Testis (tissue), 3 donors: Measurements from ENCODE around the gene LGI2. TPM values are rescaled to one million over a fixed set of nuclear protein-coding genes. Genes with fewer than 3 reads are reported as not detected.
"Not testable (repeated sequence)": the region's sequence is repeated elsewhere in the genome, so short reads cannot be mapped to it uniquely, and the experiment has no call there.

Experiments
- DNase-seq: peaks from one replicate; pipeline ENCODE4 v3.0.0-alpha.2; 2019
- H3K27ac ChIP-seq, 2 donors: fragments of 200-600 bp; sonication (generic); one replicate each; pipeline ENCODE4 v1.5.1; 2019
- H3K27me3 ChIP-seq: fragments of 200-600 bp; sonication (generic); one replicate; pipeline ENCODE4 v1.5.1; 2019
- H3K36me3 ChIP-seq: fragments of 200-600 bp; sonication (generic); one replicate; pipeline ENCODE4 v1.5.1; 2017; ENCODE audit warnings: low read depth; ENCODE audit errors: missing control alignments
- H3K4me1 ChIP-seq: fragments of 200-600 bp; sonication (generic); one replicate; pipeline ENCODE4 v1.5.1; 2019
- H3K4me3 ChIP-seq, 2 donors: fragments of 200-600 bp; sonication (generic); one replicate each; pipeline ENCODE4 v1.5.1; 2017 to 2019
- H3K9me3 ChIP-seq: fragments of 200-600 bp; sonication (generic); one replicate; pipeline ENCODE4 v1.5.1; 2017
- POLR2A ChIP-seq: fragments of 450-650 bp; IDR thresholded peaks from one replicate; pipeline ENCODE4 v1.6.1; 2017; ENCODE audit warnings: antibody characterized with exemption, mild to moderate bottlenecking, moderate library complexity
- WGBS, 2 donors: methylation state at CpG; one replicate each; pipeline ENCODE4 v1.1.5; 2018; 5-methylcytosine and 5-hydroxymethylcytosine counted together
- intact Hi-C: fragments of 100-400 bp; cut with DNase I; formaldehyde crosslinking; loops from one replicate; pipeline ENCODE4 v1.15.1; 2023; ENCODE audit warnings: low total_unique reads
- polyA plus RNA-seq: library from polyadenylated mRNA; stranded (reverse); fragments of 350-450 nt; fragmentation: Illumina TruSeq; extraction: RNeasy Lipid Tissue Mini Kit (QIAGEN cat#74804); gene quantifications from one replicate; pipeline ENCODE4 v1.2.3, GENCODE V29; 2014; ENCODE audit warnings: low read depth, low replicate concordance; ENCODE audit not compliant: insufficient read depth
- total RNA-seq, 2 donors: library from RNA; depleted of rRNA; stranded (reverse); fragments of >200 nt; gene quantifications; one replicate each; pipeline ENCODE4 v1.2.3, GENCODE V29; 2016
- TF ChIP-seq, protein P1 (sequence below), 3 experiments: fragments of 450-650 bp in 2 of 3; fragments of 200-600 bp in 1 of 3; sonication (generic) in 1 of 3; IDR thresholded peaks; one replicate each; pipeline ENCODE4 v1.5.1; 2016 to 2019; ENCODE audit warnings: antibody characterized with exemption in 3 of 3, mild to moderate bottlenecking in 2 of 3, moderate library complexity in 1 of 3

Gene LGI2
- total and polyA plus RNA-seq, 3 donors from 2014 or later, result 0.74 to 3.4 (median 0.87) TPM

DNA sequence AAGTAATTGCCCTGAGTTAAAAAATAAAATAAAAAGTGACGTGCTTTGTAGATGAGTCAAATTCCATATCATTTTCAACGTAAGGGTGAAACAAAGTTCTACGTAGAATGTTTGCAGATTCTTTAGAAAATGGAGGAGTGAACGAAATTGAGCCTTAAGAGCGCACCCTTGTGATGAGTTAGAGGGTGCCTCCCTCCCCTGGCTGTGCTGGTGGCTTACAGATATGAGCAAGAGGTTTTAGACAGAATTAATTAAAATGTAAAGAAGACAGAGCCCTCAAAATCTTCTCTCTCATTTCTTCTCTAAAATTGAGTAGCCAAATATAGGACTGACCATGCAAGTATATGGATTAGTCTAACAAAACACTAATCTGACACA lies 30.2 kb upstream of the LGI2 start:
- no peak for DNase-seq

DNA sequence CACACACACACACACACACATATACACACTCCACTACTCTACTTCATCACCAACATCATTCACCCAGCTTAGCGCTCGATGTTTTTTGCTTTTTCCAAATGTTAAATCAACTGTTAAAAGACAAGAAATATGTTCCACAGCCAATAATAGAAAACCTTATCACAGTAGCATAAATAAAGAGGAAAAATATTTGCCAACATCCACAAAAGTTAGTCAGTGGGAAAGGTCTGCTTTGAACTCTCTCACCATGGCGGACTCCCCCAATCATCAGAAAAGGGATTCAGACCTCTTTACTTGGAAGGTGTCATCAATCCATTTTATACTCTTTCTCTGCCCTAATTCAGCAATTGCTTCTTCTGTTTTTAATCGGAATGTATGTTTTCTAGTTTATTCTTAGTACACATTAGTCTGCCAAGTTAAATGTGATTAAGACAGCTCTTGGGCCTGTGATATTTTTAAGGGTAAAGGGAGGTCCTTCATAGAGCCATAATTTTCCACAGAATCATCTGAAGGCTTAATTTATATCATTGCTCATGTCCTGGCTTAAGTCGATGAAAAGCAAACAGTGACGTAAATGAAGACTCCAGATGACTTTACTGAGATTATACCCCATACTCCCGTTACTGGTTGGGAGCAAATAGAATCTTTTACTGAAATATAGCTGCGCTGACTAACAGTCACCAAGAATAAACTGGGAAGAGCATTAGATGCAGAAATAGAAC lies 29.7 kb upstream of the LGI2 start:
- no peak for DNase-seq
- no peak overlapping the region for H3K27ac ChIP-seq
- intact Hi-C loops, result no loop called here
- no peaks in the 10 kb centered on the region for H3K36me3 ChIP-seq
- no peaks in the 10 kb centered on the region for H3K27me3 ChIP-seq
- 68 to 78% methylated on average over 8 of the region's 8 CpGs for WGBS, 2 donors
- TF ChIP-seq, protein P1, sequence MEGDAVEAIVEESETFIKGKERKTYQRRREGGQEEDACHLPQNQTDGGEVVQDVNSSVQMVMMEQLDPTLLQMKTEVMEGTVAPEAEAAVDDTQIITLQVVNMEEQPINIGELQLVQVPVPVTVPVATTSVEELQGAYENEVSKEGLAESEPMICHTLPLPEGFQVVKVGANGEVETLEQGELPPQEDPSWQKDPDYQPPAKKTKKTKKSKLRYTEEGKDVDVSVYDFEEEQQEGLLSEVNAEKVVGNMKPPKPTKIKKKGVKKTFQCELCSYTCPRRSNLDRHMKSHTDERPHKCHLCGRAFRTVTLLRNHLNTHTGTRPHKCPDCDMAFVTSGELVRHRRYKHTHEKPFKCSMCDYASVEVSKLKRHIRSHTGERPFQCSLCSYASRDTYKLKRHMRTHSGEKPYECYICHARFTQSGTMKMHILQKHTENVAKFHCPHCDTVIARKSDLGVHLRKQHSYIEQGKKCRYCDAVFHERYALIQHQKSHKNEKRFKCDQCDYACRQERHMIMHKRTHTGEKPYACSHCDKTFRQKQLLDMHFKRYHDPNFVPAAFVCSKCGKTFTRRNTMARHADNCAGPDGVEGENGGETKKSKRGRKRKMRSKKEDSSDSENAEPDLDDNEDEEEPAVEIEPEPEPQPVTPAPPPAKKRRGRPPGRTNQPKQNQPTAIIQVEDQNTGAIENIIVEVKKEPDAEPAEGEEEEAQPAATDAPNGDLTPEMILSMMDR (IDR thresholded peaks at IDR 0.05), result no peak
- TF ChIP-seq POLR2A, result no peak
- no peak overlapping the region for H3K4me3 ChIP-seq
- no peaks in the 10 kb centered on the region for H3K4me1 ChIP-seq
- no peaks in the 10 kb centered on the region for H3K9me3 ChIP-seq

More for the DNA sequence above, 30.2 kb upstream of the LGI2 start:
- no peak for TF ChIP-seq POLR2A
- TF ChIP-seq, protein P1 (IDR thresholded peaks at IDR 0.05), result no peak
- H3K9me3 ChIP-seq, result no peaks in the 10 kb centered on the region
- no peaks in the 10 kb centered on the region for H3K4me1 ChIP-seq
- no peaks in the 10 kb centered on the region for H3K36me3 ChIP-seq
- H3K27ac ChIP-seq, result no peak overlapping the region
- no peaks in the 10 kb centered on the region for H3K27me3 ChIP-seq
- intact Hi-C loops, result no loop called here
- no peak overlapping the region for H3K4me3 ChIP-seq
- 86 to 93% methylated on average over 5 of the region's 5 CpGs for whole genome bisulfite sequencing, 2 donors

DNA sequence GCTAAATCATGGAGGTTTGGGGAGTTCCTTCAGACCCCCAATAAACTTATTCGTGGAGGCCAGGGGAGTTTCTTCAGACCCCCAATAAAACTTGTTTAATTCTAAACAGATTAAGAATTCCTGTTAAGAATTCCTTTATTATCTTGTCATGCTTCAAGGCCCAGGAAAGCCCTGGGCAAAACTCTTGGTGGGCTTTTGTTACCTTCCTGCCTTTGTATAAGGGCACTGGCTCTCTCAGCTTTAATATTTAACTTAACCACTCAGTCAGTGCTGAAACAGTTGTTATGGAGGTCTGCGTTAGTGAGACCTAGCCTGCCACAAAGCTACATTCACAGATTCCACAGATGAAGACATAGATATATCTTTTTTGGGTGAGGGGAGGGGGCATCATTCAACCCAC lies 29.0 kb upstream of the LGI2 start:
- intact Hi-C loops, result no loop called here
- Histone ChIP-seq H3K36me3 (no peaks in the 10 kb centered on the region), H3K27me3 (no peaks in the 10 kb centered on the region), H3K27ac (no peak overlapping the region), H3K4me1 (no peaks in the 10 kb centered on the region), H3K9me3 (no peaks in the 10 kb centered on the region), H3K4me3 (no peak overlapping the region)
- WGBS, 2 donors, result 82 to 91% methylated on average over 2 of the region's 2 CpGs
- DNase-seq, result no peak
- no peak for TF ChIP-seq POLR2A
- TF ChIP-seq, protein P1 (IDR thresholded peaks at IDR 0.05), result no peak

DNA sequence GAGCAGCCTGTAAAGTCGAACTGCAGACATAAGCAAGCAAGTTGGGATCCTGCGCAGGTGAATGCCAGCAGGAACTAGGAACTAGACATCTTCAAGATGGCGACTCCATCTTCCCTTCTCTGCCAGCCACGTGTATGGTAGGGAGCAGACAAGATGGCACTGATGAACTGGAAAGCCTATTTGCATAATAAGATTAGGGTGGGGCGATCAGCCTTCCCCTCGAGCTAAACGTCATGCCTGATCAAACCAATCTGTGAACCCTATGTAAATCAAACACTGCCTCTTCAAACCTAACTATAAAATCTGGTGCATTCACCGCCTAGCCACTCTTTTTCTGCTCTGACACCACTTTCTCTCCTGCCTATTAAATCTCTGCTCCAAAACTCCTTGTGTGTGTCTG lies 28.1 kb upstream of the LGI2 start:
- intact Hi-C loops, result no loop called here
- no peaks in the 10 kb centered on the region for H3K4me1 ChIP-seq
- no peak for DNase-seq
- 94 to 96% methylated on average over 8 of the region's 8 CpGs for WGBS, 2 donors
- H3K27me3 ChIP-seq, result no peaks in the 10 kb centered on the region
- TF ChIP-seq, protein P1 (IDR thresholded peaks at IDR 0.05), result no peak
- TF ChIP-seq POLR2A, result no peak
- H3K27ac ChIP-seq, result no peak overlapping the region
- no peaks in the 10 kb centered on the region for H3K36me3 ChIP-seq
- no peak overlapping the region for H3K4me3 ChIP-seq
- no peaks in the 10 kb centered on the region for H3K9me3 ChIP-seq

DNA sequence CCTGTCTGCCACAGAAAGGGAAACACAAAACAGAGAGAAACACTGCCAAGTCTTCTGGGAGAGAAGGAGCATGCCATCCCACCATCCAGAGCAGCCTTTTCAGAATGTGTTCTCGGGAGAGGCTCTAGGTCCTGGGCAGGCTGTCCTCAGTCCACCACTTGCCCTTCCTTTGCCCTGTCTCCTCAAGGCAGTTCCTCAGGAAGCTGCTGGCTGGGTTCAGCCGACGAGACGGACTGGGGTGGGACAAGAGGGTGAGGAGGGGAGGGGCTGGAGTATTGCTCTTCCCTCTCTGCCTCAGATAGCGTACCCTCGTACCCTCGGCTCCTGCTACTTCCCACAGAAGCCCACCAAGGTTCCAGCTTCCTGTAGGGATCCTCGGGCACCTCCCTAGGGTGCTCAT lies 26.6 kb upstream of the LGI2 start:
- Histone ChIP-seq H3K4me3 (no peak overlapping the region), H3K27ac (no peak overlapping the region), H3K4me1 (no peaks in the 10 kb centered on the region), H3K27me3 (no peaks in the 10 kb centered on the region), H3K36me3 (no peaks in the 10 kb centered on the region), H3K9me3 (no peaks in the 10 kb centered on the region)
- intact Hi-C loops, result no loop called here
- no peak for DNase-seq
- TF ChIP-seq POLR2A, result no peak
- TF ChIP-seq, protein P1 (IDR thresholded peaks at IDR 0.05), result no peak
- 80 to 81% methylated on average over 8 of the region's 8 CpGs for WGBS, 2 donors

DNA sequence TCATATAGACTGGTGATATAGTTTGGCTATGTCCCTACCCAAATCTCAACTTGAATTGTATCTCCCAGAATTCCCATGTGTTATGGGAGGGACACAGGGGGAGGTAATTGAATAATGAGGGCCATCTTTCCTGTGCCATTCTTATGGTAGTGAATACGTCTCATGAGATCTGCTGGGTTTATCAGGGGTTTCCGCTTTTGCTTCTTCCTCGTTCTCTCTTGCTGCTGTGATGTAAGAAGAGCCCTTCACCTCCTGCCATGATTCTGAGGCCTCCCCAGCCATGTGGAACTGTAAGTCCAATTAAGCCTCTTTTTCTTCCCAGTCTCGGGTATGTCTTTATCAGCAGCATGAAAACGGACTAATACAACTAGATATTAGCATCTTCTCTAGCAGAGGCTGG lies 21.3 kb upstream of the LGI2 start:
- H3K4me3 ChIP-seq, DNase-seq, H3K27ac ChIP-seq, H3K9me3 ChIP-seq, H3K36me3 ChIP-seq, H3K27me3 ChIP-seq, intact Hi-C loops, H3K4me1 ChIP-seq: not testable (repeated sequence)
- WGBS, 2 donors, result 91 to 92% methylated on average over 5 of the region's 5 CpGs
